Measurements from ENCODE around the gene ULBP3.

- TF ChIP-seq CTCF (IDR thresholded peaks at IDR 0.05; ENCODE audit: low read depth, low read length, poor library complexity, severe bottlenecking) (no peak), EZH2phosphoT487 (IDR thresholded peaks at IDR 0.05; ENCODE audit: borderline replicate concordance, low read length) (no peak)
Measured at GRCh38 chr6:150038202-150039062, 30.5 kb downstream of the ULBP3 start.
